ENCODE results near the gene CLIP1. TPM values are rescaled to one million over a fixed set of nuclear protein-coding genes. Genes with fewer than 3 reads are reported as not detected.

CLIP1 gene
- total and polyA plus RNA-seq, 2 experiments from 2014 or later, result 61.7 to 74.5 TPM

GRCh38 chr12:122322501-122322900 lies 100.0 kb downstream of the CLIP1 start:
- H4K20me1 ChIP-seq (ENCODE audit: insufficient read depth), result no peaks in the 10 kb centered on the region
- no peak overlapping the region for H3K27ac ChIP-seq
- peaks cover 55% of the 10 kb centered on the region for H3F3A ChIP-seq (ENCODE audit: insufficient read depth)
- DNase-seq, result peak; percentile 45
- no peaks in the 10 kb centered on the region for H3K27me3 ChIP-seq (replicated peaks; ENCODE audit: insufficient read depth)
- H3K9me2 ChIP-seq (ENCODE audit: insufficient read depth), result no peaks in the 10 kb centered on the region
- H3K36me3 ChIP-seq (ENCODE audit: low read depth), result peaks cover 31% of the 10 kb centered on the region; the same call in 1 of the 2 replicates
- H3K79me2 ChIP-seq (ENCODE audit: insufficient read depth), result peaks cover 14% of the 10 kb centered on the region; the same call in 1 of the 2 replicates
- 62 to 65% methylated on average over 8 of the region's 8 CpGs for WGBS, 2 experiments (ENCODE audit: low coverage in 1 of 2, low lambda C conversion rate in 2 of 2, missing lambda C conversion rate in 2 of 2)
- H2AFZ ChIP-seq, result no peak overlapping the region
- TF ChIP-seq EZH2 (IDR thresholded peaks at IDR 0.05; ENCODE audit: insufficient read depth, poor library complexity, severe bottlenecking) (no peak), EZH2phosphoT487 (IDR thresholded peaks at IDR 0.05; ENCODE audit: insufficient read depth, low read depth) (no peak)
- H3K4me2 ChIP-seq (ENCODE audit: unreplicated experiment), result no peak overlapping the region
- no peak overlapping the region for H3K4me3 ChIP-seq
- H3K9ac ChIP-seq, result no peak overlapping the region
- no peaks in the 10 kb centered on the region for H3K9me3 ChIP-seq (ENCODE audit: low read depth)
- peaks cover 27% of the 10 kb centered on the region for H3K4me1 ChIP-seq (ENCODE audit: insufficient read depth)
- in situ Hi-C loops (cut with MboI), result no loop called here

GRCh38 chr12:122318607-122319605 lies 103.6 kb downstream of the CLIP1 start:
- H3K9me2 ChIP-seq (ENCODE audit: insufficient read depth), result no peaks in the 10 kb centered on the region
- H4K20me1 ChIP-seq (ENCODE audit: insufficient read depth), result no peaks in the 10 kb centered on the region
- in situ Hi-C loops (cut with MboI), result no loop called here
- peak overlapping the region; percentile 69 for H3K9ac ChIP-seq
- H3K4me2 ChIP-seq (ENCODE audit: unreplicated experiment), result peak overlapping the region; percentile 69
- 0 out of 2 replicates have a peak overlapping the region, but pooled peaks have one; percentile 12 for H2AFZ ChIP-seq
- H3K9me3 ChIP-seq (ENCODE audit: low read depth), result no peaks in the 10 kb centered on the region
- peaks cover 21% of the 10 kb centered on the region; the same call in 1 of the 2 replicates for H3K79me2 ChIP-seq (ENCODE audit: insufficient read depth)
- no peaks in the 10 kb centered on the region for H3K27me3 ChIP-seq (replicated peaks; ENCODE audit: insufficient read depth)
- no peak for TF ChIP-seq EZH2phosphoT487 (IDR thresholded peaks at IDR 0.05; ENCODE audit: insufficient read depth, low read depth)
- TF ChIP-seq EZH2 (IDR thresholded peaks at IDR 0.05; ENCODE audit: insufficient read depth, poor library complexity, severe bottlenecking), result no peak
- WGBS, 2 experiments (ENCODE audit: low coverage in 1 of 2, low lambda C conversion rate in 2 of 2, missing lambda C conversion rate in 2 of 2), result 28 to 30% methylated on average over 8 of the region's 8 CpGs
- H3K4me1 ChIP-seq (ENCODE audit: insufficient read depth), result peaks cover 27% of the 10 kb centered on the region
- peak; percentile 94 for DNase-seq
- H3F3A ChIP-seq (ENCODE audit: insufficient read depth), result peaks cover 55% of the 10 kb centered on the region
- H3K4me3 ChIP-seq, result peak overlapping the region; percentile 22; the same call in 1 of the 2 replicates
- H3K27ac ChIP-seq, result peak overlapping the region; percentile 95
- H3K36me3 ChIP-seq (ENCODE audit: low read depth), result peaks cover 31% of the 10 kb centered on the region

- H3K4me3 ChIP-seq, result no peak overlapping the region
- no peaks in the 10 kb centered on the region for H4K20me1 ChIP-seq (ENCODE audit: insufficient read depth)
- H3K9ac ChIP-seq, result no peak overlapping the region
- 87 to 90% methylated on average over 5 of the region's 5 CpGs for WGBS, 2 experiments (ENCODE audit: low coverage in 1 of 2, low lambda C conversion rate in 2 of 2, missing lambda C conversion rate in 2 of 2)
- peaks cover 32% of the 10 kb centered on the region for H3F3A ChIP-seq (ENCODE audit: insufficient read depth)
- no peak overlapping the region for H2AFZ ChIP-seq
- no peak overlapping the region for H3K4me2 ChIP-seq (ENCODE audit: unreplicated experiment)
- H3K4me1 ChIP-seq (ENCODE audit: insufficient read depth), result peaks cover 18% of the 10 kb centered on the region
- DNase-seq, result no peak
- 0 out of 2 replicates have a peak, but pooled peaks cover 8% of the 10 kb centered on the region for H3K79me2 ChIP-seq (ENCODE audit: insufficient read depth)
- peaks cover 34% of the 10 kb centered on the region for H3K36me3 ChIP-seq (ENCODE audit: low read depth)
- H3K9me3 ChIP-seq (ENCODE audit: low read depth), result no peaks in the 10 kb centered on the region
- TF ChIP-seq EZH2 (IDR thresholded peaks at IDR 0.05; ENCODE audit: insufficient read depth, poor library complexity, severe bottlenecking) (no peak), EZH2phosphoT487 (IDR thresholded peaks at IDR 0.05; ENCODE audit: insufficient read depth, low read depth) (no peak)
- no peaks in the 10 kb centered on the region for H3K27me3 ChIP-seq (replicated peaks; ENCODE audit: insufficient read depth)
- in situ Hi-C loops (cut with MboI), result no loop called here
- no peak overlapping the region for H3K27ac ChIP-seq
- H3K9me2 ChIP-seq (ENCODE audit: insufficient read depth), result no peaks in the 10 kb centered on the region
Measured at GRCh38 chr12:122312926-122313325, 109.5 kb downstream of the CLIP1 start.

- H3K4me1 ChIP-seq (ENCODE audit: insufficient read depth), result peaks cover 25% of the 10 kb centered on the region
- TF ChIP-seq EZH2 (IDR thresholded peaks at IDR 0.05; ENCODE audit: insufficient read depth, poor library complexity, severe bottlenecking), result no peak
- no peak for TF ChIP-seq EZH2phosphoT487 (IDR thresholded peaks at IDR 0.05; ENCODE audit: insufficient read depth, low read depth)
- peaks cover 36% of the 10 kb centered on the region for H3K36me3 ChIP-seq (ENCODE audit: low read depth)
- H4K20me1 ChIP-seq (ENCODE audit: insufficient read depth), result no peaks in the 10 kb centered on the region
- no peak for DNase-seq
- peaks cover 31% of the 10 kb centered on the region for H3F3A ChIP-seq (ENCODE audit: insufficient read depth)
- no peak overlapping the region for H3K4me2 ChIP-seq (ENCODE audit: unreplicated experiment)
- H3K9me3 ChIP-seq (ENCODE audit: low read depth), result no peaks in the 10 kb centered on the region
- no peak overlapping the region for H2AFZ ChIP-seq
- H3K79me2 ChIP-seq (ENCODE audit: insufficient read depth), result 0 out of 2 replicates have a peak, but pooled peaks cover 4% of the 10 kb centered on the region
- no peak overlapping the region for H3K27ac ChIP-seq
- H3K9ac ChIP-seq, result no peak overlapping the region
- H3K9me2 ChIP-seq (ENCODE audit: insufficient read depth), result no peaks in the 10 kb centered on the region
- in situ Hi-C loops (cut with MboI), result no loop called here
- H3K4me3 ChIP-seq, result no peak overlapping the region
- H3K27me3 ChIP-seq (replicated peaks; ENCODE audit: insufficient read depth), result no peaks in the 10 kb centered on the region
- WGBS, 2 experiments (ENCODE audit: low coverage in 1 of 2, low lambda C conversion rate in 2 of 2, missing lambda C conversion rate in 2 of 2), result 95 to 98% methylated on average over 5 of the region's 5 CpGs
Measured at GRCh38 chr12:122311696-122312095, 110.8 kb downstream of the CLIP1 start.
